IMR-90 (cell line): ENCODE results near the gene GGT6. TPM values are rescaled to one million over a fixed set of nuclear protein-coding genes. Genes with fewer than 3 reads are reported as not detected.

ENCODE experiments used
- ATAC-seq: fragments of 200-7000 bp; cut with Tn5 transposase; 2 replicates; pipeline ENCODE4 v1.9.1; 2020; ENCODE audit warnings: low read depth, mild to moderate bottlenecking, moderate library complexity
- BruUV-seq: library from RNA; stranded (reverse); fragments of 400-500 nt; replicated peaks from 2 replicates; lab custom pipeline; 2021; lab: Mats Ljungman, UMichigan
- CTCF ChIA-PET: fragments of 300-600 bp; formaldehyde crosslinking; extraction: SDS; loops from one replicate; lab custom pipeline; 2021; ENCODE audit warnings: antibody characterized with exemption; lab: Yijun Ruan, JAX
- POLR2A ChIA-PET: fragments of 300-600 bp; sonication (Branson Sonifier 250); formaldehyde crosslinking; loops from one replicate; lab custom pipeline; 2022; ENCODE audit warnings: antibody characterized with exemption; ENCODE audit not compliant: unreplicated experiment; lab: Charles Lee
- DNase-seq: peaks from one replicate; pipeline ENCODE4 v3.0.0; 2013
- H2AFZ ChIP-seq: replicated peaks from 2 replicates; pipeline ENCODE3; 2013; ENCODE audit warnings: low read length, mild to moderate bottlenecking; ENCODE audit not compliant: poor library complexity
- H2AK5ac ChIP-seq: 2 replicates; pipeline ENCODE4 v1.6.1; 2013; ENCODE audit warnings: low read depth, low read length, inconsistent platforms
- H2AK9ac ChIP-seq: replicated peaks from 2 replicates; pipeline ENCODE3; 2013; ENCODE audit warnings: mild to moderate bottlenecking, low read depth, low read length, moderate library complexity; ENCODE audit not compliant: poor library complexity
- H2BK120ac ChIP-seq: 2 replicates; pipeline ENCODE4 v1.6.1; 2013; ENCODE audit warnings: low read depth, low read length, inconsistent platforms
- H2BK15ac ChIP-seq: 3 replicates; pipeline ENCODE4 v1.6.1; 2013; ENCODE audit warnings: low read depth, low read length, inconsistent platforms
- H2BK20ac ChIP-seq: 2 replicates; pipeline ENCODE4 v1.6.1; 2013; ENCODE audit warnings: low read depth, mild to moderate bottlenecking, inconsistent platforms, low read length, moderate library complexity
- H2BK5ac ChIP-seq: 2 replicates; pipeline ENCODE4 v1.6.1; 2013; ENCODE audit warnings: mild to moderate bottlenecking, low read depth, low read length, inconsistent platforms; ENCODE audit not compliant: poor library complexity, severe bottlenecking
- H3K14ac ChIP-seq: replicated peaks from 2 replicates; pipeline ENCODE4 v1.6.1; 2013; ENCODE audit warnings: low read depth, low read length, inconsistent platforms
- H3K18ac ChIP-seq: 2 replicates; pipeline ENCODE4 v1.6.1; 2013; ENCODE audit warnings: low read depth, low read length, control low read depth
- H3K23ac ChIP-seq: 2 replicates; pipeline ENCODE4 v1.6.1; 2013; ENCODE audit warnings: low read depth, low read length, inconsistent platforms
- H3K27ac ChIP-seq: 2 replicates; pipeline ENCODE4 v1.5.1; 2013; ENCODE audit warnings: mild to moderate bottlenecking, control low read depth, low read length; ENCODE audit not compliant: insufficient read depth
- H3K27me3 ChIP-seq: 2 replicates; pipeline ENCODE4 v1.6.1; 2013; ENCODE audit warnings: low read length; ENCODE audit not compliant: control insufficient read depth, insufficient read depth
- H3K36me3 ChIP-seq: 2 replicates; pipeline ENCODE4 v1.6.1; 2013; ENCODE audit warnings: low read length, mixed read lengths; ENCODE audit not compliant: control insufficient read depth, insufficient read depth
- H3K4ac ChIP-seq: 2 replicates; pipeline ENCODE4 v1.6.1; 2013; ENCODE audit warnings: low read depth, low read length, inconsistent platforms
- H3K4me1 ChIP-seq: 2 replicates; pipeline ENCODE4 v1.6.1; 2013; ENCODE audit warnings: low read length, mixed read lengths; ENCODE audit not compliant: control insufficient read depth, insufficient read depth
- H3K4me2 ChIP-seq: 2 replicates; pipeline ENCODE4 v1.6.1; 2013; ENCODE audit warnings: low read depth, mild to moderate bottlenecking, control low read depth, low read length, moderate library complexity
- H3K4me3 ChIP-seq: 2 replicates; pipeline ENCODE4 v1.5.1; 2013; ENCODE audit warnings: low read depth, mild to moderate bottlenecking, control low read depth, low read length, moderate library complexity; ENCODE audit not compliant: insufficient read depth
- H3K56ac ChIP-seq: 2 replicates; pipeline ENCODE4 v1.6.1; 2013; ENCODE audit warnings: low read length, inconsistent platforms; ENCODE audit not compliant: insufficient read depth; ENCODE audit errors: extremely low read depth
- H3K79me1 ChIP-seq, 2 experiments: 2 replicates each; pipeline ENCODE4 v1.6.1; 2013; ENCODE audit warnings: low read length in 2 of 2, inconsistent platforms in 1 of 2, low read depth in 1 of 2
- H3K9ac ChIP-seq: 2 replicates; pipeline ENCODE4 v1.6.1; 2013; ENCODE audit warnings: low read depth, low read length, control low read depth
- H3K9me1 ChIP-seq: 2 replicates; pipeline ENCODE4 v1.6.1; 2013; ENCODE audit warnings: low read length, inconsistent platforms; ENCODE audit not compliant: insufficient read depth
- H3K9me3 ChIP-seq: 2 replicates; pipeline ENCODE4 v1.6.1; 2013; ENCODE audit warnings: low read length; ENCODE audit not compliant: control insufficient read depth, insufficient read depth
- H4K20me1 ChIP-seq: 2 replicates; pipeline ENCODE4 v1.6.1; 2013; ENCODE audit warnings: low read length, inconsistent platforms; ENCODE audit not compliant: insufficient read depth
- H4K5ac ChIP-seq: 2 replicates; pipeline ENCODE4 v1.6.1; 2013; ENCODE audit warnings: mild to moderate bottlenecking, low read depth, low read length, control low read depth
- H4K8ac ChIP-seq, 2 experiments: 2 replicates each; pipeline ENCODE4 v1.6.1; 2013; ENCODE audit warnings: low read depth in 2 of 2, low read length in 2 of 2, control low read depth in 1 of 2, inconsistent platforms in 1 of 2
- H4K91ac ChIP-seq: 2 replicates; pipeline ENCODE4 v1.6.1; 2013; ENCODE audit warnings: low read depth, low read length, inconsistent platforms; ENCODE audit not compliant: insufficient read depth
- BHLHE40 ChIP-seq: fragments of 150-350 bp; IDR thresholded peaks from 2 replicates; pipeline ENCODE4 v1.6.1; 2016; ENCODE audit warnings: mild to moderate bottlenecking, low read depth, low read length
- CEBPB ChIP-seq: IDR thresholded peaks from 2 replicates; pipeline ENCODE4 v1.6.1; 2012; ENCODE audit warnings: low read depth, low read length, improper control_type of control experiment
- CHD1 ChIP-seq: IDR thresholded peaks from 2 replicates; pipeline ENCODE4 v1.6.1; 2012; ENCODE audit warnings: low read depth, low read length, improper control_type of control experiment
- FOS ChIP-seq: fragments of 150-350 bp; IDR thresholded peaks from 2 replicates; pipeline ENCODE4 v1.6.1; 2016; ENCODE audit warnings: low read depth, low read length
- MAFK ChIP-seq: IDR thresholded peaks from 2 replicates; pipeline ENCODE4 v1.6.1; 2012; ENCODE audit warnings: low read depth, low read length, improper control_type of control experiment
- MAZ ChIP-seq: IDR thresholded peaks from 2 replicates; pipeline ENCODE4 v1.6.1; 2012; ENCODE audit warnings: low read depth, mild to moderate bottlenecking, low read length, improper control_type of control experiment, moderate library complexity, borderline replicate concordance
- MXI1 ChIP-seq: IDR thresholded peaks from 2 replicates; pipeline ENCODE4 v1.6.1; 2012; ENCODE audit warnings: low read depth, mild to moderate bottlenecking, low read length, moderate library complexity, borderline replicate concordance
- NFE2L2 ChIP-seq: fragments of 150-350 bp; IDR thresholded peaks from 2 replicates; pipeline ENCODE4 v1.6.1; 2016; ENCODE audit warnings: low read depth, mild to moderate bottlenecking, low read length
- POLR2A ChIP-seq: IDR thresholded peaks from 2 replicates; pipeline ENCODE4 v1.6.1; 2012; ENCODE audit warnings: mild to moderate bottlenecking, low read depth, low read length
- RAD21 ChIP-seq: IDR thresholded peaks from 2 replicates; pipeline ENCODE4 v1.6.1; 2012; ENCODE audit warnings: low read length, improper control_type of control experiment
- RCOR1 ChIP-seq: IDR thresholded peaks from 2 replicates; pipeline ENCODE4 v1.6.1; 2012; ENCODE audit warnings: mild to moderate bottlenecking, low read length, improper control_type of control experiment; ENCODE audit not compliant: insufficient replicate concordance
- RFX5 ChIP-seq: IDR thresholded peaks from 2 replicates; pipeline ENCODE4 v1.8.0; 2012; ENCODE audit warnings: low read depth, mild to moderate bottlenecking, low read length, moderate library complexity
- SMC3 ChIP-seq: fragments of 150-350 bp; IDR thresholded peaks from 2 replicates; pipeline ENCODE4 v1.6.1; 2016; ENCODE audit warnings: low read depth, mild to moderate bottlenecking, antibody characterized with exemption, low read length, moderate library complexity
- WGBS, 2 experiments: methylation state at CpG; one replicate each; pipeline versions ENCODE4 v1.1.5 to v1.1.7; 2013; ENCODE audit warnings: missing lambda C conversion rate in 2 of 2; ENCODE audit not compliant: insufficient read length in 1 of 2; ENCODE audit errors: extremely low coverage in 2 of 2; 5-methylcytosine and 5-hydroxymethylcytosine counted together
- dilution Hi-C: fragments of 300-500 bp; cut with HindIII; formaldehyde crosslinking; loops from one replicate; pipeline ENCODE4 v1.14.3; 2018; ENCODE audit warnings: low sequenced_read_pairs; ENCODE audit not compliant: unreplicated experiment
- in situ Hi-C: fragments of 300-500 bp; cut with MboI; formaldehyde crosslinking; loops from 3 replicates; pipeline ENCODE4 v1.14.3; 2019; ENCODE audit warnings: low sequenced_read_pairs, inconsistent platforms, mixed read lengths
- intact Hi-C: fragments of 100-400 bp; cut with micrococcal nuclease; formaldehyde crosslinking; loops from 2 replicates; pipeline ENCODE4 v1.10.0; 2022
- polyA plus RNA-seq, 3 experiments: library from polyadenylated mRNA; depleted of rRNA; stranded (reverse); fragments of >200 nt; gene quantifications; 2 replicates each; pipeline ENCODE4 v1.2.3, GENCODE V29; 2012; ENCODE audit warnings: low replicate concordance in 1 of 3
- total RNA-seq: library from RNA; depleted of rRNA; stranded (reverse); fragments of >200 nt; gene quantifications from 2 replicates; pipeline ENCODE4 v1.2.3, GENCODE V29; 2012
- TF ChIP-seq, protein P1 (sequence below): conservative IDR thresholded peaks from 2 replicates; pipeline ENCODE4 v1.5.1; 2012; ENCODE audit warnings: mild to moderate bottlenecking, low read depth, low read length, improper control_type of control experiment
- TF ChIP-seq, protein P2 (sequence below): fragments of 150-350 bp; IDR thresholded peaks from 2 replicates; pipeline ENCODE4 v1.6.1; 2017; ENCODE audit warnings: mild to moderate bottlenecking, antibody characterized with exemption, low read length, low read depth
- TF ChIP-seq, protein P3 (sequence below): fragments of 150-350 bp; IDR thresholded peaks from 2 replicates; pipeline ENCODE4 v1.6.1; 2016; ENCODE audit warnings: low read depth, mild to moderate bottlenecking, low read length, moderate library complexity, borderline replicate concordance

Gene GGT6
- total and polyA plus RNA-seq, 2 of the 4 experiments (the other 2 are of a cell fraction), result not detected

DNA sequence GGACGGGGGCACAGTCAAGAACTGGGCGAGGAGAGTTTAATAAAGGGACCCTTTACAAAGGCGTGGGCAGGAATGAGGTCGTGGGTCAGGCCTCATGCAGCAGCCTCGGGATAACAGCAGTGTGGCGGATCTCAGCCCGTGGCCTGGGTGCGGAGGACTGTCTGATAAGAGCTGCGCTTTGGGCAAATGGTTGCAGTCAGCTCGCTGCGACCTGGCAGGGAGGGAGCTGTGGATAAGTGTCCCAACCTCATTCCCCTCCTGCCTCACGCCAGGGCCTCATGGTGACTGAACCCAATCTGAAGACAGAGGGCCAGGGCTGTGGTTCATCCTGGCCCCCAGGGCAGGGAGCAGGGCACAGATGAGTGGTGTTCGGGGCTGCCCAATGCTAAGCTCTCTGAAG is 37.6 kb upstream of the GGT6 start:
- H3K4me1 ChIP-seq, result peaks cover 20% of the 10 kb centered on the region; the same call in 1 of the 2 replicates
- H3K79me1 ChIP-seq, result no peaks in the 10 kb centered on the region
- peaks cover 3% of the 10 kb centered on the region; the same call in 1 of the 2 replicates for H3K9me1 ChIP-seq
- H3K4me2 ChIP-seq, result no peak overlapping the region
- DNase-seq, result no peak
- no peak overlapping the region for H2BK15ac ChIP-seq
- H2BK20ac ChIP-seq, result no peak overlapping the region
- H2AFZ ChIP-seq, result no peak overlapping the region
- ChIA-PET POLR2A (no interaction called here), CTCF (no interaction called here)
- in situ Hi-C loops (no loop called here), dilution Hi-C loops (no loop called here), intact Hi-C loops (no loop called here)
- H3K4ac ChIP-seq, result no peak overlapping the region
- H3K9ac ChIP-seq, result no peak overlapping the region
- H2BK120ac ChIP-seq, result peak overlapping the region; percentile 8; the same call in 1 of the 2 replicates
- H4K20me1 ChIP-seq, result no peaks in the 10 kb centered on the region
- H3K23ac ChIP-seq, result no peak overlapping the region
- H3K56ac ChIP-seq, result no peak overlapping the region
- H4K5ac ChIP-seq, result peak overlapping the region; percentile 58; the same call in 1 of the 2 replicates
- no peak overlapping the region for H3K14ac ChIP-seq
- no peaks in the 10 kb centered on the region for H3K9me3 ChIP-seq
- ATAC-seq, result no peak
- H2AK5ac ChIP-seq, result no peak overlapping the region; the same call in 1 of the 2 replicates
- H3K4me3 ChIP-seq, result no peak overlapping the region
- no peak overlapping the region for H4K8ac ChIP-seq
- H3K27me3 ChIP-seq, result peaks cover 17% of the 10 kb centered on the region
- no peak overlapping the region for H2BK5ac ChIP-seq
- peak overlapping the region; percentile 70; the same call in 1 of the 2 replicates for H3K18ac ChIP-seq
- no TSS peak for BruUV-seq
- H4K91ac ChIP-seq, result no peak overlapping the region
- H3K36me3 ChIP-seq, result no peaks in the 10 kb centered on the region
- 45% methylated on average over 4 of the region's 13 CpGs; no CpG with 5 or more reads in 1 of the 2 experiments for WGBS, 2 experiments
- TF ChIP-seq, protein P1, sequence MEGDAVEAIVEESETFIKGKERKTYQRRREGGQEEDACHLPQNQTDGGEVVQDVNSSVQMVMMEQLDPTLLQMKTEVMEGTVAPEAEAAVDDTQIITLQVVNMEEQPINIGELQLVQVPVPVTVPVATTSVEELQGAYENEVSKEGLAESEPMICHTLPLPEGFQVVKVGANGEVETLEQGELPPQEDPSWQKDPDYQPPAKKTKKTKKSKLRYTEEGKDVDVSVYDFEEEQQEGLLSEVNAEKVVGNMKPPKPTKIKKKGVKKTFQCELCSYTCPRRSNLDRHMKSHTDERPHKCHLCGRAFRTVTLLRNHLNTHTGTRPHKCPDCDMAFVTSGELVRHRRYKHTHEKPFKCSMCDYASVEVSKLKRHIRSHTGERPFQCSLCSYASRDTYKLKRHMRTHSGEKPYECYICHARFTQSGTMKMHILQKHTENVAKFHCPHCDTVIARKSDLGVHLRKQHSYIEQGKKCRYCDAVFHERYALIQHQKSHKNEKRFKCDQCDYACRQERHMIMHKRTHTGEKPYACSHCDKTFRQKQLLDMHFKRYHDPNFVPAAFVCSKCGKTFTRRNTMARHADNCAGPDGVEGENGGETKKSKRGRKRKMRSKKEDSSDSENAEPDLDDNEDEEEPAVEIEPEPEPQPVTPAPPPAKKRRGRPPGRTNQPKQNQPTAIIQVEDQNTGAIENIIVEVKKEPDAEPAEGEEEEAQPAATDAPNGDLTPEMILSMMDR, result no peak
- TF ChIP-seq BHLHE40 (no peak), CHD1 (no peak), FOS (no peak), MXI1 (no peak), CEBPB (no peak), RAD21 (no peak), NFE2L2 (no peak), MAFK (no peak), SMC3 (no peak), RCOR1 (no peak), RFX5 (no peak), POLR2A (no peak), MAZ (no peak)
- TF ChIP-seq, protein P2, sequence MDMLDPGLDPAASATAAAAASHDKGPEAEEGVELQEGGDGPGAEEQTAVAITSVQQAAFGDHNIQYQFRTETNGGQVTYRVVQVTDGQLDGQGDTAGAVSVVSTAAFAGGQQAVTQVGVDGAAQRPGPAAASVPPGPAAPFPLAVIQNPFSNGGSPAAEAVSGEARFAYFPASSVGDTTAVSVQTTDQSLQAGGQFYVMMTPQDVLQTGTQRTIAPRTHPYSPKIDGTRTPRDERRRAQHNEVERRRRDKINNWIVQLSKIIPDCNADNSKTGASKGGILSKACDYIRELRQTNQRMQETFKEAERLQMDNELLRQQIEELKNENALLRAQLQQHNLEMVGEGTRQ, result no peak
- TF ChIP-seq, protein P3, sequence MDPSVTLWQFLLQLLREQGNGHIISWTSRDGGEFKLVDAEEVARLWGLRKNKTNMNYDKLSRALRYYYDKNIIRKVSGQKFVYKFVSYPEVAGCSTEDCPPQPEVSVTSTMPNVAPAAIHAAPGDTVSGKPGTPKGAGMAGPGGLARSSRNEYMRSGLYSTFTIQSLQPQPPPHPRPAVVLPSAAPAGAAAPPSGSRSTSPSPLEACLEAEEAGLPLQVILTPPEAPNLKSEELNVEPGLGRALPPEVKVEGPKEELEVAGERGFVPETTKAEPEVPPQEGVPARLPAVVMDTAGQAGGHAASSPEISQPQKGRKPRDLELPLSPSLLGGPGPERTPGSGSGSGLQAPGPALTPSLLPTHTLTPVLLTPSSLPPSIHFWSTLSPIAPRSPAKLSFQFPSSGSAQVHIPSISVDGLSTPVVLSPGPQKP, result no peak
- H3K27ac ChIP-seq, result peak overlapping the region; percentile 22; the same call in 1 of the 2 replicates
- H2AK9ac ChIP-seq, result no peak overlapping the region
